Tongue (tissue), 2 donors: ENCODE results near the gene ANGPT4. TPM values are rescaled to one million over a fixed set of nuclear protein-coding genes. Genes with fewer than 3 reads are reported as not detected.

Source experiments
- DNase-seq: peaks from one replicate; pipeline ENCODE4 v3.0.0-alpha.2; 2015
- total RNA-seq: library from RNA; depleted of rRNA; stranded (reverse); fragments of >200 nt; gene quantifications from one replicate; pipeline ENCODE4 v1.2.3, GENCODE V29; 2014

ANGPT4 gene
- total RNA-seq, 1 donor from 2014 or later, result not detected

GRCh38 chr20:872855-873520, 43.1 kb downstream of the ANGPT4 start:
- no peak for DNase-seq

DNA sequence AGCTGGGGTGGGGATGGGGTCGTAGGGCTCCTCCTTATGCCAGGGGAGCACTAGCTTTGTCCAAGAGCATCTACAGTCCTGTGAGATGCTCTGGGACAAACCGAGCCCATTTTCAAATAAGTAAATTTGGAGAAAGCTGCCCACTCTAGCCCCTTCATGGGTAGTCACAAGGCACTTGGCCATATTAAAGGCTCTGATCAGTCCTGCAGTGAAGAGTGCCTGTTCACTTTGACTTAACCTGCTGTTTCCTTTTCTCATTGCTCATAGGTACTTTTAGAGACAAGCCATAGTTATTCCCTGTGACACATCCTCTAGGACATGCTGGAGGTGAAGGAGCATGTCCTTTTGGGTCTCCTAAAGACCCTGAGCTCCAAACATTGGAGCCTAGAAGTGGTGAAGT, 44.2 kb downstream of the ANGPT4 start:
- DNase-seq, result no peak

GRCh38 chr20:871436-871835, 44.7 kb downstream of the ANGPT4 start:
- no peak for DNase-seq

- DNase-seq, result no peak
Measured at GRCh38 chr20:870758-871157, 45.4 kb downstream of the ANGPT4 start.

DNA sequence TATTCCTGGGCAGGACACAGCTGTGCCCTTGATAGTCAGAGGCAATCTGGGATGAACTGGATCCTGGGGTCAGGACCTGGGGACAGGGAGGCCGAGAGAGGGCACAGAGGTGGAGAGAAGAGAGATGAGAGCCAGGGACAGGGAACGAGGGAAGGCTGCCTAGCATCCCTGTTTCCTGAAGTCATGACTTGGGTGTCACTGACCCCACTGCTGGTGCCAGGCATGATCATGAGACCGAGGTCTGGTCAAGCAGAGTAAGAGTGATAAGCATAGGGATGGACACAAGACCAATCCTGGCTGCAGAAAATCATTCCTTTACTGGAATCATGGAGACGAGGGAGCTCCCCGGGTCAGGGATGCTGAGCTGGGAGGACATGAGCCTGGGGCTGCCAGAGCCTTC, 46.5 kb downstream of the ANGPT4 start:
- no peak for DNase-seq

DNA sequence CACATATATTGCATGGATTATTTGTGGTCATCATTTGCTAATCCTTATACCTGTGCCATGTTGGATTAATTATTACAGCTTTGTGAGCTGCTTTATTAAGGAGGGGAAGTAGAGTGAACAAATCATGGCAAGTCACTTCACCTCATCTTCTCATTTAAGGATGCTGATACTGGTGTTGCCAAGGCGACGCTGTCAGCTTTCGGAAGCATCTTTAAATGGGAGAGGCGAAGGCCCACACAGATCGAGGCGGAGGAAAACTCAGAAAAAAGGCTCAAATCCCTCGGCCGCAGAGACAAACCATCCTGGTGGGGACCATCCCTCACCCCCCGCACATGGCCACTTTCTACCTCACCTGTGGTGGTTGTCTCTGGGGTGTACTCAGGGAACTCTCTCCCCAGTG, 47.9 kb downstream of the ANGPT4 start:
- DNase-seq, result no peak

DNA sequence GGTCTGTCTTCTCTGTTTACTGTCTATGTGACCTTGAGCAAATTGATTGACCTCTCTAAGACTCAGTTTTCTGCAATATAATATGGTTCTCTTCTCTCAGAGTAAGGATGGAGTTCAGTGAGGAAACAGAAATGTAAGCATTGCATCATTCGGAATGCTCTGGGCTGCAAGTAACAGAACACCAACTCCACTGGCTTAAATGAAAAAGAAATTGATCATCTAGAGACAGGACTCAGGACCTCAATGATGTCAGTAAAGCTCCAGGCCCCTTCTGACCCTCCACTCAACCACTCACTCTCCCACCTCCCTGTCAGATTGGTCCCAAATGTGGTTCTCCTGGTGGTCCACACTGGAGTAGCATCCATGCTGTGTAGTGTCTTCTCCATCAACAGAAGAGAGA, 50.7 kb downstream of the ANGPT4 start:
- no peak for DNase-seq

DNA sequence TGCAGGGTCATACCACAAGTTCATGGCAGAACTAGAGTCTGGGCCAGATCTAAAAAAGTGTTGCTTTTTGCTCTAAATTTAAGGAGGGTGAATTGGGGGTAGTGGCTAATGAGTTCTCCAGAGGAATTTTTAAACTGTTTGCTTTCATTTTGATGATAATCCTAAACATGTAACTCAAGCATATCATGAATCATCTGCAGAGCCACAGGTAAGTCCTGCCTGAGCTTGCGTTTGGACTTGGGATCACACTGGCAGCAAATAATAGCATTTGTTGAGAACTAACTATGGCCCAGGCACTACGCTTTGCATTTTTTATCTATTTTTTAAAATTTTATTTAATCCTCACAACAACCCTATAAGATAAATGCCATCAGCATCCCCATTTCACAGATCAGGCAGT, 55.2 kb downstream of the ANGPT4 start:
- no peak for DNase-seq

- DNase-seq, result no peak
Measured at GRCh38 chr20:859751-860231, 56.3 kb downstream of the ANGPT4 start.

DNA sequence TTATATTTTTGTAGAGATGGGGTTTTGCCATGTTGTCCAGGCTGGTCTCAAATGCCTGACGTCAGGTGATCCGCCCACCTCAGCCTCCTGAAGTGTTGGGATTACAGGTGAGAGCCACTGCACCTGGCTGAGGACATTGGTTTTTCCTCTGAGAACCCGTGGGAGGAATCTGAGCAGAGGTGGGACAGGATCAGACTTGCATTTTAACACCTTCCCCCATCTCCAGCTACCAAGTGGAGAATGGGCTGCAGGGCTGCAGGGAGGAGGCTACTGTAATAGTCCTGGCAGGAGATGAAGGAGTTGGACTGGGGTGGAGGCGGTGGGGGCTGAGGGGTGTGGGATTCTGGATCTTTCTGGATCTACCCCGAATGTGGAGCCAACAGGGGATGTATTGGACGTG, 58.1 kb downstream of the ANGPT4 start:
- no peak for DNase-seq

GRCh38 chr20:856361-856775, 59.8 kb downstream of the ANGPT4 start:
- no peak for DNase-seq

DNA sequence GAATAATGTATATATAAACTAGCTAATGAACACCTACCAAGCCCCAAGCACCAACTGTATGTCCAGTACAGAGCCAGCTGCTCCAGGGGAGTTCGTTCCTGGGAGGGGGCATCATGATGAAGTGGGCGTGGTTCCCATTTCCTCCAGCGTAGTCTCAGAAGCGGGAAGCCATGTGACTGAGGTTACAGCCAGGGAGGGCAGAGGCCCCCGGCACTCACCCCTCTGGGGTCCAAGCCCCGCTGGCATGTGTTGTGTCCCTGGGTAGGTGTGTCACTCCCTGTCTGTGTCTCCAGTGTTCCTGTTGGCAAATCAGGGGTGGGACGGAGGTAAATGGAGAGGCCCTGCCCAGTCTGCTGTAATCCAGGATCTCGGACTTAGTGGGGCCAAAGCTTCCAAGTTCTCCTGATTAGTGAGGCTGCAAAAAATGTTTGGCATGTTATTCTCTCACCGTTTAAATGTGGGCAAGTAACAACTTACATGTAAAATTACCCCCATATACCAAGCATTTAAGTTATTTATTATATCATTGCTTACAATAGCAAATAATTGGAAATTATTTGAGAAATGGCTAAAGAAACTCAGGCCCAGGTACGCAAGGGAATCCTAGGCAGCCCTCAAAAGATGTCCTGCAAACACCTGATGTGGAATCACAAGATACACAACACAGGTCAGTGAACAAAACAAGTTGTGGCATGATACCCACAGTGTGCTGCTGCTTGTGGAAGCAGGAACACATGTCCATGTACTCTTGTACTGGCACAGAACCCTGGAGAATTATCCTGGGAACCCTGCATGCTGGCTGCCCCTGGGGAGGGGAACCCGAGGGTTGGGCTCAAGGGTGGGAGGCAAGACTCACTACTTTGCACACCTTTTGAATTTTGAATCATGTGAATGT, 60.4 kb downstream of the ANGPT4 start:
- DNase-seq, result no peak

DNA sequence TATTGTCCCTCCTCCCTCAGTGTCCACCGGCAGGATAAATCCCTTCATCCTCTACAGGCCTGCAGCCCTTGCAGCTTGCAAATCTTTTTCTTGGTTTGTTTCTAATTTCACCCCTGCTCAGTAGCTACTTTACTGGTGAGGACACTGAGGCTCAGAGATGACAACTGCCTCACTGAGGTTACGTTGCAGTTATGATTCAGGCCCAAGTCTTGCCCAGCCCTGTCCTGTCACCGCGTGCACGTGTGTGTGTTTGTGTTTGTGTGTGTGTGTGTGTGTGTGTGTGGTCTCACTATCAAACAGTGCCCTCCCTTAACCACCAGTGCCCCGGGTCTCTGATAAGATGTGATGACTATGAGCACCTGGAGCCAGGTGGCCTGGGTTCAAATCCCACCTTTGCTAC, 61.5 kb downstream of the ANGPT4 start:
- no peak for DNase-seq

DNA sequence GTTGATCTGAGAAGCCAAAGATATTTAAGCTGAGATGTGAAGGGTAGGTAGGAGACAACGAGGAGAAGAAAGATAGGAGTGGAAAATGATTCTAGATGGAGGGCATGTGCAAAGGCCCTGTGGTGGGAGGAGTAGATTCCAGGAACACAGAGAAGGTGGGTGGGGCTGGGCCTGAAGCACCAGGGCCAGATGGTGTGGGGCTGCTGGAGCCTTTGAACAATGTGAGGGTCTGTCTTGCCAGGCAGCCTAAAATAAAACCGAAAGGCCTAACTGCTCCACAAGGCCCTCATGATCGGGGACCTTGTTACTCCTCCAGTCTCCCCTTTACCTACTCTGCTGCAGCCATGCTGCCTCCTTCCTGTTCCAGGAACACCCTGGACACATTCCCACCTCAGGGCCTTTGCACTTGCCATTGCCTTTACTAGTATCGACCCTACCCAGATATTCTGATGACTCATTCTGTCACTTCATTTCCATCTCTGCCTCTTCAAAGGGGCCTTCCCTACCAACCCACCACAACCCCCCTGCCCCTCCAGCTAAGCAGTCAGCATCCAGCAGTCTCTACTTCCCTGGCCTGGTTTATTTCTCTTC, 62.6 kb downstream of the ANGPT4 start:
- no peak for DNase-seq

DNA sequence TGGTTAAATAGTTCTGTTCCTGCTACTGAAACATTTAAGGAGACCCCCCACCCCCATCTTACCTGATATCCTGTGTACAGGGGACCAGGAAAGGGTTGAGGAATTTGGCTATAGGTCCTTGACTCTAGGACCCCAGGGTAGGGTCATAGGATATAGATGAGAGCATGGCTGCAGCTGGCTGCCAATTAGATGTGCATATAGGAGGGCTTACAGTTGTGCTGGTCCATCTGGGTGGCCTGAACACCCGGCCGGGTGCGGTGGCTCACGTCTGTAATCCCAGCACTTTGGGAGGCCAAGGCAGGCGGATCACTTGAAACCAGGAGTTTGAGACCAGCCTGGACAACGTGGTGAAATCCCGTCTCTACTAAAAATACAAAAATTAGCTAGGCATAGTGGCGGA, 67.4 kb downstream of the ANGPT4 start:
- DNase-seq, result peak; percentile 72

- peak; percentile 84 for DNase-seq
Measured at GRCh38 chr20:848193-848592, 67.9 kb downstream of the ANGPT4 start.

DNA sequence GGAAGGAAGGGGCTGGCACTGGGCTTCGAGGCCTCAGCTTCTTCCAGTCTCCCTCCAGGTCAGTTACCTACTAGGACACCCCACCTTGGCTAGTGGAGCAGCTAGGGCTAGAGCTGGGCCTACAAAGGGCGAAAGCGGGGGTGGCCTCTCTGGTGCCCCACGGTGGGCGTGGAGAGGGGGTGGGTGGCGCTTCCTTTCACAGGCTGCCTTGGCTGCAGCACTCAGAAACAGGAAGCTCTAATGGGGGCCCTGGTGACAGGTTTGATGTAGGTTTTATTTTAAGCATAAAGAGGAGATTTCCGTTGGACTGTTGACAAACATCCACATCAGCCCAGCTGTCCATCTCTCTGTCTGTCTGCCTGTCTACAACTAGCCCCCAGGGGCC, 69.2 kb downstream of the ANGPT4 start:
- no peak for DNase-seq

DNA sequence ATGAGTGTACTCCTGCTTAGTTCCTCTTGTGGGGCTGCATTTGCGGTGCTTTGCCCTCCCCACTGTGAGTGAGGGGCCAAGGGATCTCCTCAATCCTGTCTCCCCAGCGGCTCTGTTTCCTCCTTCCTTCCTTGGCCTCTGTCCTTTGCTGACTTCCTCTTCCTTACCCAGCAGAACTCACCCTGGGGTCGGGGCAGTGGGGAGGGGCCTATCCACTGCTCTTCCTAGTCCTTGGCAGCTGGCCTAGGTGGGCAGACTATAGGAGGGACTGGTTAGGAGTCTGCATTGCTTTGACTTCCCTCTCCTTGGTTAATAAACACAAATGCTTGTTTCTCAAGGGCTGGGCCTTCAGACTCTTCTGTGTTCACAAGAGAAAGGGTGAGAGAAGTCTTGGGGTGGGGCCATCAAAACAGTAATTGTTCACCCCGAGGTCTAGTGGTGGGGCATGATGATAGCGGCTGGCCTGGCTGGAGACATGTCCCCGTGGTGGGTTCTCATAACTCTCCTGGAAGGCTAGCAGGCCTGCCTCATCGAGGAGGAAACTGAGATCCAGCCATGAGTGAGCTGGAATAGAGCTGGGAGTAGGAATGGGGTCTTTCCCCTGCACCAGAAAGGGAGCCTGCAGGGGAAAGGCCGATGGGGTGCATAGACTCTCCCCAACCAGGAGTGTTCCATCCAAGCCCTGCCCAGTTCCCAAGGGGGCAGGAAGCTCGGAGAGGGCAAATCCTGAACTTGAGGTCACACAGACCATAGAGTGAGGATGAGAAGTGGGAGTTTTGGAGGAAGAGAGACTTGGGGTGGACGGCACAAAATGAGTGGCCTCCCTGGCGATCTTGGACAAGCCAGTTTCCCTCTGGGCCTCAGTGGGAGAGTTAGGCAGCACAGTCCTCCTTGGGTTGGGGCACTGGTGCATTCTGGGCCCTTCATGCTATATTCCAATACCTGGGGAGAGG, 69.9 kb downstream of the ANGPT4 start:
- no peak for DNase-seq

DNA sequence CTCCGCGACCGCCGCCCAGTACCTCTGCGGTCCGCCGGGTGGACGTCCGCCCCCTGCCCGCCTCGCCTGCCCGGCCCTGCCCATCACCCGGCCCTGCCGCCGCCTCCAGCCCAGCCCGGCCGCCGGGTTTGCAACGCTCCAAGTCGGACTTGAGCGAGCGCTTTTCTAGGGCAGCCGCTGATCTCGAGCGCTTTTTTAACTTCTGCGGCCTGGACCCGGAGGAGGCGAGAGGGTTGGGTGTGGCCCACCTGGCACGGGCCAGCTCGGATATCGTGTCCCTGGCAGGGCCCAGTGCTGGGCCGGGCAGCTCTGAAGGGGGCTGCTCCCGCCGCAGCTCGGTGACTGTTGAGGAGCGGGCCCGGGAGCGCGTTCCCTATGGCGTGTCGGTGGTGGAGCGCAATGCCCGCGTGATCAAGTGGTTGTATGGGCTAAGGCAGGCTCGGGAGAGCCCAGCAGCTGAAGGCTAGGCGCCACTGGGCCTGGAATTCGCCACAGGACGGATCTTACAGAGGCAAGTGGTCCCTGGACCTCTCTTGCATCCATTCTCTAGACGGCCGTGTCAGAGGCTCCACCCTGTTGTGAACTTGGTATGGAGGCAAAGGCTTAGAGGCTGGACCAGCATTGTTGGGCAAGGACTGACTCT, 70.8 kb downstream of the ANGPT4 start:
- peak; percentile 40 for DNase-seq

- DNase-seq, result peak; percentile 96
Measured at GRCh38 chr20:844473-845225, 71.5 kb downstream of the ANGPT4 start.

DNA sequence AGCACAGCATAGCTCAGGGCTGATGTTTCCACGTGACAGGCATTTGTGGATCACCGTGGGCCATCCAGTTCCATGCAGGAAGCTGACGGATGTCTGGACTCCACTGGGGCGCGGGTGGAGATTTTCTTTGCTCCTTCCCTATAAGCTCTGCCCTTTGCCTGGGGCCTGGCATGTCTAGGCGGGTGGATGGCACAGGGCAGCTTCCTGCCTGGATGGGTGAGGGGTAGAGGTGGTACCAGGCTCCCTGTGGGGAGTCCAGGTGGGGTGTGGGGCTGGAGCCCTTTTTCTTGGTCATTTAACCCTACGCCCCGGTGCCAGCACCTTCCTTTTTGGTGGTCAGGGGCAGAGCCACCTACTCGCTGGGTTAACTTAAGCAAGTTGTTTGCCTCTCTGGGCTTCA, 72.2 kb downstream of the ANGPT4 start:
- no peak for DNase-seq
